Keratinocyte (primary cell): ENCODE results near the gene SMTNL2. TPM values are rescaled to one million over a fixed set of nuclear protein-coding genes. Genes with fewer than 3 reads are reported as not detected.

Source experiments
- DNase-seq: peaks from one replicate; pipeline ENCODE4 v3.0.0-alpha.2; 2011; ENCODE audit warnings: low read depth, missing footprints, low spot score
- FAIRE-seq: peaks from 2 replicates; lab custom pipeline; 2011; peaks lifted over from hg19 to GRCh38; lab: Jason Lieb, UNC
- H2AFZ ChIP-seq: 2 replicates; pipeline ENCODE4 v1.6.0; 2012; ENCODE audit warnings: low read length, control low read depth, inconsistent platforms; ENCODE audit not compliant: control insufficient read depth
- H3K27ac ChIP-seq: 2 replicates; pipeline ENCODE4 v1.5.1; 2011; ENCODE audit warnings: low read length; ENCODE audit not compliant: control insufficient read depth, insufficient read depth
- H3K27me3 ChIP-seq: 3 replicates; pipeline ENCODE4 v1.6.0; 2011; ENCODE audit warnings: low read length; ENCODE audit not compliant: control insufficient read depth, insufficient read depth; ENCODE audit errors: extremely low read depth
- H3K36me3 ChIP-seq, 2 experiments: 2 replicates in 1 of 2; 3 replicates in 1 of 2; pipeline ENCODE4 v1.5.1; 2011; ENCODE audit warnings: low read length in 2 of 2, mild to moderate bottlenecking in 1 of 2; ENCODE audit not compliant: control insufficient read depth in 2 of 2, insufficient read depth in 2 of 2; ENCODE audit errors: extremely low read depth in 1 of 2
- H3K4me1 ChIP-seq: 3 replicates; pipeline ENCODE4 v1.5.1; 2011; ENCODE audit warnings: low read length; ENCODE audit not compliant: control insufficient read depth, insufficient read depth; ENCODE audit errors: extremely low read depth
- H3K4me2 ChIP-seq: 3 replicates; pipeline ENCODE4 v1.6.0; 2011; ENCODE audit warnings: low read depth, low read length; ENCODE audit not compliant: control insufficient read depth, insufficient read depth; ENCODE audit errors: extremely low read depth
- H3K4me3 ChIP-seq, 3 experiments: fragments of 200-600 bp in 1 of 3; sonication (generic) in 1 of 3; 2 replicates in 2 of 3; 3 replicates in 1 of 3; pipeline ENCODE4 v1.5.1; 2011 to 2016; ENCODE audit warnings: low read length in 3 of 3, mild to moderate bottlenecking in 3 of 3, control low read depth in 2 of 3, inconsistent platforms in 1 of 3, low read depth in 1 of 3, mixed read lengths in 1 of 3, mixed run types in 1 of 3, moderate library complexity in 1 of 3; ENCODE audit not compliant: control insufficient read depth in 2 of 3, insufficient read depth in 2 of 3; ENCODE audit errors: extremely low read depth in 1 of 3
- H3K79me2 ChIP-seq: 2 replicates; pipeline ENCODE4 v1.6.0; 2012; ENCODE audit warnings: low read length; ENCODE audit not compliant: control insufficient read depth, insufficient read depth
- H3K9ac ChIP-seq: 3 replicates; pipeline ENCODE4 v1.6.0; 2011; ENCODE audit warnings: low read length; ENCODE audit not compliant: control insufficient read depth, insufficient read depth; ENCODE audit errors: extremely low read depth
- H3K9me1 ChIP-seq: 3 replicates; pipeline ENCODE4 v1.6.0; 2011; ENCODE audit warnings: low read length; ENCODE audit not compliant: control insufficient read depth, insufficient read depth; ENCODE audit errors: extremely low read depth
- H3K9me3 ChIP-seq: 2 replicates; pipeline ENCODE4 v1.5.1; 2012; ENCODE audit warnings: low read depth, low read length; ENCODE audit not compliant: control insufficient read depth
- H4K20me1 ChIP-seq: 3 replicates; pipeline ENCODE4 v1.6.0; 2011; ENCODE audit warnings: low read length; ENCODE audit not compliant: control insufficient read depth, insufficient read depth; ENCODE audit errors: extremely low read depth
- EZH2 ChIP-seq: IDR thresholded peaks from one replicate; pipeline ENCODE4 v1.6.1; 2012; ENCODE audit warnings: inconsistent platforms, mild to moderate bottlenecking, low read length, moderate library complexity
- dilution Hi-C: fragments of 300-500 bp; cut with MboI; formaldehyde crosslinking; loops from one replicate; pipeline ENCODE4 v1.7.0; 2020; ENCODE audit warnings: low sequenced_read_pairs; ENCODE audit not compliant: extremely low pct_ligation_motif_present
- polyA plus RNA-seq, 5 experiments: library from polyadenylated mRNA; depleted of rRNA in 3 of 5; stranded (reverse) in 3 of 5; stranded (forward) in 1 of 5; unstranded in 1 of 5; fragments of >200 nt; gene quantifications; 1 replicate in 1 of 5; 2 replicates in 3 of 5; 3 replicates in 1 of 5; pipeline versions ENCODE4 v1.2.1 to v1.2.3, GENCODE V29; 2011 to 2012; ENCODE audit warnings: missing spikeins in 2 of 5, low read depth in 1 of 5, low replicate concordance in 1 of 5
- TF ChIP-seq, protein P1 (sequence below), 3 experiments: IDR thresholded peaks in 1 of 3; conservative IDR thresholded peaks in 1 of 3; optimal IDR thresholded peaks in 1 of 3; 2 replicates in 2 of 3; 3 replicates in 1 of 3; pipeline versions ENCODE3 to v1.5.1; 2011; ENCODE audit warnings: low read length in 3 of 3, mild to moderate bottlenecking in 3 of 3, moderate library complexity in 2 of 3, control low read depth in 1 of 3, inconsistent platforms in 1 of 3; ENCODE audit not compliant: insufficient read depth in 2 of 3; ENCODE audit errors: extremely low read depth in 1 of 3

Gene SMTNL2
- polyA plus RNA-seq, 1 donor (not counting 4 experiments of a cell fraction or from before 2014, with no cell fraction given), result not detected

DNA sequence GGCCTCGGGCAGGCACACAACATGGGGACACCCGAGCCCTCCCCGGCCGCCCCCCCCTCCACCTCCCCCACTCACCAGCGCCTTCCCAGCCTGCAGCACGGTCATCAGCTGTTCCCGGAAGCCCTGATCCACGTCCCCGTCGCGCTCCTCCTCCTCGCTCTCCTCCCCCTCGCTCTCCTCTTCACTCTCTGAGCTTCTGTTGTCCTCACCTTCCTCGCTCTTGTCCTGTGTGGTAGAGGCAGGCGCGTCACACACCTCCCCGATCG, 39.4 kb upstream of the SMTNL2 start:
- H3K36me3 ChIP-seq, result peaks cover 46 to 63% of the 10 kb centered on the region in 2 experiments
- H3K4me3 ChIP-seq, result no peak overlapping the region
- DNase-seq, result no peak
- no peaks in the 10 kb centered on the region for H3K9me1 ChIP-seq
- no peak for TF ChIP-seq EZH2
- TF ChIP-seq, protein P1, sequence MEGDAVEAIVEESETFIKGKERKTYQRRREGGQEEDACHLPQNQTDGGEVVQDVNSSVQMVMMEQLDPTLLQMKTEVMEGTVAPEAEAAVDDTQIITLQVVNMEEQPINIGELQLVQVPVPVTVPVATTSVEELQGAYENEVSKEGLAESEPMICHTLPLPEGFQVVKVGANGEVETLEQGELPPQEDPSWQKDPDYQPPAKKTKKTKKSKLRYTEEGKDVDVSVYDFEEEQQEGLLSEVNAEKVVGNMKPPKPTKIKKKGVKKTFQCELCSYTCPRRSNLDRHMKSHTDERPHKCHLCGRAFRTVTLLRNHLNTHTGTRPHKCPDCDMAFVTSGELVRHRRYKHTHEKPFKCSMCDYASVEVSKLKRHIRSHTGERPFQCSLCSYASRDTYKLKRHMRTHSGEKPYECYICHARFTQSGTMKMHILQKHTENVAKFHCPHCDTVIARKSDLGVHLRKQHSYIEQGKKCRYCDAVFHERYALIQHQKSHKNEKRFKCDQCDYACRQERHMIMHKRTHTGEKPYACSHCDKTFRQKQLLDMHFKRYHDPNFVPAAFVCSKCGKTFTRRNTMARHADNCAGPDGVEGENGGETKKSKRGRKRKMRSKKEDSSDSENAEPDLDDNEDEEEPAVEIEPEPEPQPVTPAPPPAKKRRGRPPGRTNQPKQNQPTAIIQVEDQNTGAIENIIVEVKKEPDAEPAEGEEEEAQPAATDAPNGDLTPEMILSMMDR (optimal IDR thresholded peaks at IDR 0.05 in 1 of 3, IDR thresholded peaks at IDR 0.05 in 1 of 3, conservative IDR thresholded peaks at IDR 0.05 in 1 of 3; ENCODE audit: extremely low read depth in 1 of 3, insufficient read depth in 2 of 3, low read length in 3 of 3), result no peak
- no peak overlapping the region for H3K4me2 ChIP-seq
- H2AFZ ChIP-seq, result no peak overlapping the region
- no peak overlapping the region for H3K27ac ChIP-seq
- no peaks in the 10 kb centered on the region for H3K79me2 ChIP-seq
- no peak for FAIRE-seq
- no peaks in the 10 kb centered on the region for H3K9me3 ChIP-seq
- H3K9ac ChIP-seq, result no peak overlapping the region
- no peaks in the 10 kb centered on the region for H3K27me3 ChIP-seq
- peaks cover 15% of the 10 kb centered on the region for H3K4me1 ChIP-seq
- dilution Hi-C loops, result no loop called here
- H4K20me1 ChIP-seq, result peaks cover 16% of the 10 kb centered on the region

- peaks cover 16% of the 10 kb centered on the region for H4K20me1 ChIP-seq
- peaks cover 1% of the 10 kb centered on the region for H3K79me2 ChIP-seq
- peaks cover 19% of the 10 kb centered on the region for H3K4me1 ChIP-seq
- H3K27ac ChIP-seq, result no peak overlapping the region
- no peak for DNase-seq
- no peak overlapping the region for H3K4me3 ChIP-seq
- no peaks in the 10 kb centered on the region for H3K9me1 ChIP-seq
- no peaks in the 10 kb centered on the region for H3K27me3 ChIP-seq
- TF ChIP-seq, protein P1 (optimal IDR thresholded peaks at IDR 0.05 in 1 of 3, IDR thresholded peaks at IDR 0.05 in 1 of 3, conservative IDR thresholded peaks at IDR 0.05 in 1 of 3; ENCODE audit: extremely low read depth in 1 of 3, insufficient read depth in 2 of 3, low read length in 3 of 3), result no peak
- no peak for TF ChIP-seq EZH2
- no peak overlapping the region for H3K4me2 ChIP-seq
- H3K9me3 ChIP-seq, result no peaks in the 10 kb centered on the region
- FAIRE-seq, result no peak
- no peak overlapping the region for H3K9ac ChIP-seq
- peaks cover 51 to 63% of the 10 kb centered on the region in 2 experiments for H3K36me3 ChIP-seq
- dilution Hi-C loops, result no loop called here
- H2AFZ ChIP-seq, result no peak overlapping the region
Observed at GRCh38 chr17:4545217-4545951, 38.9 kb upstream of the SMTNL2 start.
